Adipocyte (in vitro differentiated cells): ENCODE data around the gene ACAD9.
"Not testable (repeated sequence)": the region's sequence is repeated elsewhere in the genome, so short reads cannot be mapped to it uniquely, and the experiment has no call there.

Experiments
- DNase-seq: peaks from one replicate; pipeline ENCODE4 v3.0.0-alpha.2; 2015; ENCODE audit warnings: low read depth
- H3K27me3 ChIP-seq: replicated peaks from 2 replicates; pipeline ENCODE4 v1.7.0; 2013; ENCODE audit warnings: mild to moderate bottlenecking, low read length, moderate library complexity; ENCODE audit not compliant: control insufficient read depth, insufficient read depth
- H3K36me3 ChIP-seq: 2 replicates; pipeline ENCODE4 v1.7.0; 2013; ENCODE audit warnings: low read length, mild to moderate bottlenecking, moderate library complexity; ENCODE audit not compliant: control insufficient read depth, insufficient read depth, severe bottlenecking
- H3K4me1 ChIP-seq: 2 replicates; pipeline ENCODE4 v1.7.0; 2013; ENCODE audit warnings: mild to moderate bottlenecking, low read length, moderate library complexity; ENCODE audit not compliant: control insufficient read depth, insufficient read depth
- H3K4me3 ChIP-seq: 2 replicates; pipeline ENCODE4 v1.7.0; 2013; ENCODE audit warnings: mild to moderate bottlenecking, low read length, moderate library complexity
- H3K9ac ChIP-seq: 2 replicates; pipeline ENCODE4 v1.7.0; 2013; ENCODE audit warnings: mild to moderate bottlenecking, low read length, moderate library complexity
- H3K9me3 ChIP-seq: 2 replicates; pipeline ENCODE4 v1.7.0; 2013; ENCODE audit warnings: mild to moderate bottlenecking, low read length, moderate library complexity; ENCODE audit not compliant: control insufficient read depth

ACAD9 gene

DNA sequence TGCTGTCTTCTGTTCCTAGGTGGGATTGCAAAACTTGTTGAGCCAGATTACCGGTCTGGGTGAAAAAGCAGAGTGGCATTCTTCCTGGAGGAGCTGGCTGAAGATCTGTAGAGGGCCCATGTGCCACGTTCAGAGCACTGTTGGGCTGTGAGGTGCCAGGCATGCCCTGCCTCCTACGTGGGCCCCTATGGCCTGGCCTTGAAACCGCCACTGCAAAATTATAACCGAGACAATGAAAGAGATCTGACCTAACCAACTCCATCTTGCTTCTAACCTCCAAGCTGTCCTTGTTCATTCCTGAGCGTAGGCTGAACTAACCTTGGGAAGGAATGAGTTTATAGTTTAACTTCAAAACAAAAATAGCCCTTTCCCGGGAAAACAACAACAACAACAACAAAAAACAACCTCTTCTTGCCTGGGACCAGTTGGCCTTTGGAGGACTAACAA lies 1.4 kb upstream of the ACAD9 start:
- Histone ChIP-seq H3K27me3 (no peaks in the 10 kb centered on the region), H3K4me3 (peak overlapping the region; percentile 96)

GRCh38 chr3:128878556-128879124 lies 780 bp upstream of the ACAD9 start:
- peaks cover 31% of the 10 kb centered on the region for H3K4me1 ChIP-seq
- H3K9me3 ChIP-seq, result no peaks in the 10 kb centered on the region
- H3K27me3 ChIP-seq, result no peaks in the 10 kb centered on the region
- H3K9ac ChIP-seq, result peak overlapping the region; percentile 98
- H3K4me3 ChIP-seq, result peak overlapping the region; percentile 96
- H3K36me3 ChIP-seq, result peaks cover 8% of the 10 kb centered on the region
- DNase-seq, result peak; percentile 77

More for the DNA sequence above, 1.4 kb upstream of the ACAD9 start:
- Histone ChIP-seq H3K9me3 (no peaks in the 10 kb centered on the region), H3K4me1 (peaks cover 31% of the 10 kb centered on the region), H3K9ac (peak overlapping the region; percentile 98), H3K36me3 (peaks cover 8% of the 10 kb centered on the region)
- no peak for DNase-seq

DNA sequence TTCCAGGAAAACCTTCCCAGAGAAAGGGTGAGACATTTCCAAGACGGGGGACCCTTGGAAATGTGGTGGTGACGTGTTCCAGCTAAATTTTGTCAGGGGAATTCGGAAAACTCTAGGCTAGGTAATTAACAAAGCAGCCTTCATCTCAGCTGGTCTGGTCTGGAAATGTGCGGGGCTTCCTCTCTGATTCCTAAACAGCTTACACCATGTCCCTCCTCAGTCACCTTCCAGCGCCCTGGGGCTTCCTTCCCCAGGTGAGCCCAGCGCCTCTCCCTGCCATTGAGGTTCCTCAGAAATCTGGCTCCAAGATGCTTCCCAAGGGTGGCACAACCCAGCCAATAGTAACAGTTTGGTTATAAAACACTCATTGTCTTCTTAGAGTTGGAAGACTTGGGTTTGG lies 571 bp downstream of the ACAD9 start:
- Histone ChIP-seq H3K9ac (peak overlapping the region; percentile 98), H3K27me3 (no peaks in the 10 kb centered on the region), H3K9me3 (no peaks in the 10 kb centered on the region), H3K4me1 (peaks cover 31% of the 10 kb centered on the region), H3K4me3 (peak overlapping the region; percentile 96), H3K36me3 (peaks cover 11% of the 10 kb centered on the region)
- DNase-seq, result no peak

DNA sequence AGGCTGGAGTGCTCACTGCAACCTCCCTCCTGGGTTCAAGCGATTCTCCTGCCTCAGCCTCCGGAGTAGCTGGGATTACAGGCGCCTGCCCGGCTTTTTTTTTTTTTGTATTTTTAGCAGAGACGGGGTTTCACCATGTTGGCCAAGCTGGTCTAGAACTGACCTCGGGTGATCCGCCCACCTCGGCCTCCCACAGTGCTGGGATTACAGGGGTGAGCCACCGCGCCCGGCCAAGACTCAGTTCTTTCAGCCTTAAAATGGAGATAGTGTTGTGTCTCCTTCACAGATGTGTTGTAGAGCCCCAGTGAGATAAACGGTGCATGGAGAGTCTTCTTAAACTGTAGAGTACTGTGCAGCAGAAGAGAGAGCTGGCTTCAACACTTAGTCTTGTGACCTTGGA lies 1.0 kb downstream of the ACAD9 start:
- Histone ChIP-seq H3K4me1 (peaks cover 31% of the 10 kb centered on the region), H3K36me3 (peaks cover 11% of the 10 kb centered on the region), H3K9ac (peak overlapping the region; percentile 98), H3K4me3 (peak overlapping the region; percentile 96)
- H3K9me3 ChIP-seq, H3K27me3 ChIP-seq, DNase-seq: not testable (repeated sequence)

GRCh38 chr3:128881576-128881975 lies 2.2 kb downstream of the ACAD9 start:
- Histone ChIP-seq H3K4me3 (no peak overlapping the region), H3K9ac (no peak overlapping the region), H3K4me1 (peaks cover 21% of the 10 kb centered on the region), H3K9me3 (no peaks in the 10 kb centered on the region), H3K27me3 (no peaks in the 10 kb centered on the region), H3K36me3 (peaks cover 11% of the 10 kb centered on the region)
- DNase-seq, result no peak

DNA sequence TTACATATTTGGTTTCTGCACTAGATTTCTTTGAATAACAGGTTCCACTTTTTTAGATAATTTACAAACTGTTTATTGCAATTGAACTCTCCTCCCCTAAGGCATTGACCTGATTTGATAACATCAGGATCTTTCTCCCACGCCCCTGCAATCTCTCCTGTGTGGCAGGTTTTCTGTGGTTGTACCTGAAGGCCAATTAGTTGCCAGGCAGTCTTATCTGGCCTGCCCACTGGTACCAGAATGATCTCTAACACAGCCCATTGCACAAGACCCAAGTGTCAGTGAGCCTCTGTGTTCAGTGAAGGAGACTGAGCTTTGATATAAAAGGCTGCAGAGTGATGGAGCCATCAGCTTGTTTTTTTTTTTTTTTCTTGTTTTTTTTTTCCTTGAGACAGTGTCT lies 3.3 kb downstream of the ACAD9 start:
- no peak overlapping the region for H3K4me3 ChIP-seq
- no peak for DNase-seq
- H3K4me1 ChIP-seq, result peaks cover 18% of the 10 kb centered on the region
- peaks cover 19% of the 10 kb centered on the region for H3K36me3 ChIP-seq
- H3K27me3 ChIP-seq, result no peaks in the 10 kb centered on the region
- no peaks in the 10 kb centered on the region for H3K9me3 ChIP-seq
- no peak overlapping the region for H3K9ac ChIP-seq

- Histone ChIP-seq H3K4me3 (no peak overlapping the region), H3K9me3 (no peaks in the 10 kb centered on the region), H3K9ac (no peak overlapping the region), H3K36me3 (peaks cover 35% of the 10 kb centered on the region), H3K4me1 (peaks cover 3% of the 10 kb centered on the region), H3K27me3 (no peaks in the 10 kb centered on the region)
- DNase-seq, result no peak
These were observed 5.6 kb downstream of the ACAD9 start for GRCh38 chr3:128884992-128885391.

DNA sequence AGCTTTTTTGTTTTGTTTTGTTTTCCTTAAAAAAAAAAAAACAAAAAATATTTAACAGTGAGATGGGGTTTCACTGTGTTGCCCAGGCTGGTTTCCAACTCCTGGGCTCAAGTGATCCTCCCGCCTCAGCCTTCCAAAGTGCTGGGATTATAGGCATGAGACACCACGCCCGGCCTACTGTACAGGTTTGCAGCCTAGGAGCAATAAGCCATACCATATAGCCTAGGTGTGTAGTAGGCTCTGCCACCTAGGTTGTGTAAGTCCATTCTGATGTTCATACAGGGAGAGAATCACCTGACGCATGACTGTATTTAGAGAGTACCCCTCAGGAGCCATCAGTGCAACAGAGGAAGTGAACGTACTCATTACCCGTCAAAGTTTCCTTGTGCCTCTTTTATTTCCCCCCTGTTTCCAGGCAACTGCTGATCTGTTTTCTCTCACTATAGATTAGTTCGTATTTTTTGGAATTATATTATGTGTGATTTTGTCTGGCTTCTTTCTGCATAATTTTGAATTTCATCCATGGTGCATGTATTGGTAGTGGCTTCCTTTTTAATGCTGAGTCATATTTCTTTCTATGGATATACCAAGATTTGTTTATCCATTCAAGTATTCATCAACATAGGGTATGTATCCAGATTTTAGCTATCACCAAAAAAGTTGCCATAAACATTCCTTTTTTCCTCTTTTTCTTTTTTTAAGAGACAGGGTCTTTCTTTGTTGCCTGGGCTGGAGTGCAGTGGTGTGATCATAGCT lies 9.9 kb downstream of the ACAD9 start:
- Histone ChIP-seq H3K36me3 (peaks cover 42% of the 10 kb centered on the region), H3K9ac (no peak overlapping the region), H3K27me3 (no peaks in the 10 kb centered on the region), H3K4me1 (no peaks in the 10 kb centered on the region), H3K9me3 (no peaks in the 10 kb centered on the region), H3K4me3 (no peak overlapping the region)
- no peak for DNase-seq

DNA sequence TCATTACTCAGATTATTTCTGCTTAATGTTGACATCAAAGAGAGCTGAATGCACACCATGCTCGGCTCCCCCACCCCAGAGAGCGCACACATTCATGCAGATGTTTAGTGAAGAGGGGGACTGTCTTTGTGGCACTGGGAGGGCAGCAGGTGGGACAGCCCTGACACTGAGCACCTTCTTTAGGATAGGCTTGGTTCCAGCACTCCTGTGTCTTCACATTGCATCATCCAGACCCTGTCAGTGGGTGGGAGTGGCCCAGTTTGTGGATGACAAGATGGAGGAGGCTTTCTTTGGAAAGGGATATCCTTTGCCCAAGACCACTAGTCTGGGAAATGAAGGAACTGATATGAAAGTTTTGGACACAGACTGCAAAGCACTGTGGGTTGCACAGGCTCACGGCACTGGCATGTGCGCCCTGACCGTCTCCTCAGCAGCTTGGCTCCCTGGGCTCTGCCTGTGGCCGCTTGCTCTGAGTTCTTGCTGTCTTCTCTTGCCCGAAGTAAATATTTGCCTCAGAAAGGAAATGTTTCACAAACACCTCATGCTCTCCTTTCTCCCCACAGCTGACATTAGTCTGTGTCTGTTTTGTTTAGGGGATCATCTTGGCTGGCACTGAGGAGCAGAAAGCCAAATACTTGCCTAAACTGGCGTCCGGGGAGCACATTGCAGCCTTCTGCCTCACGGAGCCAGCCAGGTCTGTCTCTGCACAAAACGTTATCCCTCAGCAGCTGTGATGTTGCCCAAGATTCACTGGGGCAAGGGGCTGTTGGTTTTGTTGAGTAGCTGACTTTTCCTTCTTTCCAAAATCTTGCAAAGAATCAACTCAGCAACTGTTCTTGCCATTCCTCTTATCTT lies 16.6 kb downstream of the ACAD9 start:
- H3K9me3 ChIP-seq, result no peaks in the 10 kb centered on the region
- H3K4me3 ChIP-seq, result no peak overlapping the region
- peaks cover 75% of the 10 kb centered on the region for H3K36me3 ChIP-seq
- peak overlapping the region; percentile 3 for H3K9ac ChIP-seq
- no peak for DNase-seq
- peaks cover 15% of the 10 kb centered on the region for H3K4me1 ChIP-seq
- no peaks in the 10 kb centered on the region for H3K27me3 ChIP-seq

DNA sequence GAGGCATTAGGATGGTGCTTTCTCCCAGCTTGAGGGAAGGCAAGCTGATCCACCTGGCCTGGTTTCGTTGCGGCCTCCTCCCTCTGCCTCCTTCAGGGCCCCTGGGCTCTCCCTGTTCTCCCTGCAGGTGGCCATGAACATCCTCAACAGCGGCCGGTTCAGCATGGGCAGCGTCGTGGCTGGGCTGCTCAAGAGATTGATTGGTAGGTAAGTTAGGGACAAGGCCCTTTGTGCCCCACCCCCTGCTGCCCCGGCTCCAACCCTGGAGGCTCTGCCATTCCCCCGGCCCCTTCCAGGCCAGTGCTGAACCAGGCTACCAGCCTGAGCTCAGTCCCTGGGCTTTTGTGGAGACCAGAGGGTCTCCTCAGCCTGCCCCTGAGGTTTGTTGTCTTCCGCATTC lies 23.0 kb downstream of the ACAD9 start:
- Histone ChIP-seq H3K4me1 (peaks cover 12% of the 10 kb centered on the region), H3K4me3 (no peak overlapping the region), H3K9me3 (no peaks in the 10 kb centered on the region), H3K27me3 (no peaks in the 10 kb centered on the region), H3K9ac (no peak overlapping the region), H3K36me3 (peaks cover 94% of the 10 kb centered on the region)
- DNase-seq, result no peak

- H3K4me3 ChIP-seq, result no peak overlapping the region
- H3K27me3 ChIP-seq, result no peaks in the 10 kb centered on the region
- peaks cover 12% of the 10 kb centered on the region for H3K4me1 ChIP-seq
- H3K9ac ChIP-seq, result no peak overlapping the region
- no peaks in the 10 kb centered on the region for H3K9me3 ChIP-seq
- H3K36me3 ChIP-seq, result peaks cover 94% of the 10 kb centered on the region
- DNase-seq, result no peak
These were observed 24.1 kb downstream of the ACAD9 start for GRCh38 chr3:128903501-128903900.
